NT2/D1 (cell line): ENCODE data around the gene SLC25A34.

Experiments
- DNase-seq: peaks from one replicate; pipeline ENCODE4 v3.0.0-alpha.2; 2011; ENCODE audit warnings: low read depth, low spot score
- H3K27me3 ChIP-seq: 2 replicates; pipeline ENCODE4 v1.6.0; 2011; ENCODE audit warnings: mild to moderate bottlenecking; ENCODE audit not compliant: insufficient read length, insufficient read depth
- H3K36me3 ChIP-seq: 2 replicates; pipeline ENCODE4 v1.6.1; 2011; ENCODE audit warnings: mild to moderate bottlenecking, low read length, mixed read lengths; ENCODE audit not compliant: insufficient read depth, insufficient read length
- H3K4me1 ChIP-seq: 2 replicates; pipeline ENCODE4 v1.5.1; 2011; ENCODE audit not compliant: insufficient read depth, insufficient read length
- H3K4me3 ChIP-seq: 2 replicates; pipeline ENCODE4 v1.5.1; 2011; ENCODE audit warnings: low read depth; ENCODE audit not compliant: insufficient read length
- H3K9ac ChIP-seq: 2 replicates; pipeline ENCODE4 v1.6.0; 2011; ENCODE audit warnings: low read depth; ENCODE audit not compliant: insufficient read length
- H3K9me3 ChIP-seq: 2 replicates; pipeline ENCODE4 v1.5.1; 2011; ENCODE audit warnings: mild to moderate bottlenecking, low read length; ENCODE audit not compliant: insufficient read depth
- SUZ12 ChIP-seq: IDR thresholded peaks from 2 replicates; pipeline ENCODE4 v1.6.1; 2011; ENCODE audit not compliant: insufficient read length, insufficient read depth; ENCODE audit errors: extremely low read depth
- YY1 ChIP-seq: IDR thresholded peaks from 2 replicates; pipeline ENCODE4 v1.6.1; 2011; ENCODE audit not compliant: insufficient read length, insufficient read depth
- ZNF274 ChIP-seq: IDR thresholded peaks from 2 replicates; pipeline ENCODE4 v1.6.1; 2011; ENCODE audit warnings: mild to moderate bottlenecking, low read depth, low read length

Gene SLC25A34

GRCh38 chr1:15724949-15725880 is 10.8 kb upstream of the SLC25A34 start:
- H3K9me3 ChIP-seq: no peaks in the 10 kb centered on the region
- TF ChIP-seq YY1: no peak
- TF ChIP-seq ZNF274: no peak
- no peak for TF ChIP-seq SUZ12
- no peak overlapping the region for H3K4me3 ChIP-seq
- DNase-seq: no peak
- peaks cover 71% of the 10 kb centered on the region for H3K36me3 ChIP-seq
- no peak overlapping the region for H3K9ac ChIP-seq
- H3K4me1 ChIP-seq: peaks cover 6% of the 10 kb centered on the region
- H3K27me3 ChIP-seq: no peaks in the 10 kb centered on the region

- H3K27me3 ChIP-seq: no peaks in the 10 kb centered on the region
- DNase-seq: no peak
- no peak overlapping the region for H3K4me3 ChIP-seq
- peaks cover 71% of the 10 kb centered on the region for H3K36me3 ChIP-seq
- no peak overlapping the region for H3K9ac ChIP-seq
- no peak for TF ChIP-seq SUZ12
- H3K9me3 ChIP-seq: no peaks in the 10 kb centered on the region
- peaks cover 6% of the 10 kb centered on the region for H3K4me1 ChIP-seq
Observed at GRCh38 chr1:15726508-15726907, 9.6 kb upstream of the SLC25A34 start.

- Histone ChIP-seq H3K9me3 (no peaks in the 10 kb centered on the region), H3K4me1 (peaks cover 10% of the 10 kb centered on the region), H3K9ac (no peak overlapping the region), H3K36me3 (peaks cover 74% of the 10 kb centered on the region), H3K4me3 (no peak overlapping the region), H3K27me3 (no peaks in the 10 kb centered on the region)
- no peak for TF ChIP-seq SUZ12
- no peak for TF ChIP-seq YY1
- TF ChIP-seq ZNF274: no peak
- DNase-seq: no peak
Observed at GRCh38 chr1:15727021-15727420, 9.0 kb upstream of the SLC25A34 start.

DNA sequence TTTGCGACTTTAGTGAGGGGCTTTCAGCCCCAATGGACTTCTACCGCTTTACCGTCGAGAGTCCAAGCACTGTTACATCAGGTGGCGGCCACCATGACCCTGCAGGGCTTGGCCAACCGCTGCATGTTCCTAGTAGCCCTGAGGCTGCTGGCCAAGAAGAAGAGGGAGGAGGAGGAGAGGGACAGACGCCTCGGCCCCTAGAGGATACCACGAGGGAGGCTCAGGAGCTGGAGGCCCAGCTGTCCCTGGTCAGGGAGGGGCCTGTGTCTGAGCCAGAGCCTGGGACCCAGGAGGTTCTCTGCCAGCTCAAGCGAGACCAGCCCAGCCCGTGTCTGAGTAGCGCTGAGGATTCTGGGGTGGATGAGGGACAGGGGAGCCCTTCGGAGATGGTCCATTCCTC is 8.6 kb upstream of the SLC25A34 start:
- DNase-seq: no peak
- no peak overlapping the region for H3K4me3 ChIP-seq

GRCh38 chr1:15727866-15728534 is 8.1 kb upstream of the SLC25A34 start:
- no peaks in the 10 kb centered on the region for H3K9me3 ChIP-seq
- H3K4me1 ChIP-seq: peaks cover 10% of the 10 kb centered on the region
- no peaks in the 10 kb centered on the region for H3K27me3 ChIP-seq
- H3K9ac ChIP-seq: no peak overlapping the region
- no peak for DNase-seq
- TF ChIP-seq SUZ12: no peak
- TF ChIP-seq ZNF274: no peak
- TF ChIP-seq YY1: no peak
- peaks cover 81% of the 10 kb centered on the region for H3K36me3 ChIP-seq
- no peak overlapping the region for H3K4me3 ChIP-seq

More for the DNA sequence above, 8.6 kb upstream of the SLC25A34 start:
- peaks cover 12% of the 10 kb centered on the region for H3K4me1 ChIP-seq
- no peak overlapping the region for H3K9ac ChIP-seq
- H3K36me3 ChIP-seq: peaks cover 78% of the 10 kb centered on the region
- H3K27me3 ChIP-seq: no peaks in the 10 kb centered on the region
- no peak for TF ChIP-seq ZNF274
- TF ChIP-seq SUZ12: no peak
- H3K9me3 ChIP-seq: no peaks in the 10 kb centered on the region

DNA sequence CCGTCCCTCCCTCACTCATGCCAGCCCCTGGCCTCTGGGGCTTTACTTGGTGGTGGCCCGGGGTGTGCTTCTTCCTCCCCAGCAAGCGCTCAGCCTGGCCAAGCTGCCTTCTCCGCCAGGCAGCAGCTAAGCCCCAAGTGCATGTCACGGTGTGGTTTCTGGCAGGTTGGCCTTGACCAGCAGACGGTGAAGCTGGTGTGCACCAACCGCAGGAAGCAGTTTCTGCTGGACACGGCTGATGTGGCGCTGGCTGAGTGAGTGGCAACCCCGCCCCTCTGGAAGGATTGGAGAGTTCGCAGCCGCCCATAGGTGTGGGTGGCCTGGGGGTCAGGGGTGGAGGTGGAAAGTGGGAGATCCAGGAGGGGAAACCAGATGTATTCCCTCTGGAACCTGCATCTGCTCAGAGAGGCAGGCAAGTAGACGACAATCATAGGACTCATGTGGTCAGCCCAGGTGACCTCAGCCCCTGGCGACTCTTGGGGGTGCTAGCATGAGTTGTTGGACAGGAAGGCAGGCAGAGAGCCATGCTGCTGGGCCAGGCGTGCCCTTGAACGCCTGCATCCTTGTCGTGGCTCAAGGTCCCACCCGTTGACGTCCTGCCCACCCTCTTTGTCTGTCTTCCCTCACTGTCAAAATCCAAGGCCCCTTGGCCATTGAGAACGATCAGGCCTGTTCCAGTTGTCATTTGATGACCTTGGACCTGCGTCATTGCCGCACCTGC is 7.0 kb upstream of the SLC25A34 start:
- Histone ChIP-seq H3K9ac (no peak overlapping the region), H3K4me1 (peaks cover 9% of the 10 kb centered on the region), H3K36me3 (peaks cover 89% of the 10 kb centered on the region), H3K27me3 (no peaks in the 10 kb centered on the region), H3K9me3 (no peaks in the 10 kb centered on the region), H3K4me3 (no peak overlapping the region)
- no peak for DNase-seq
- TF ChIP-seq ZNF274 (no peak), YY1 (no peak), SUZ12 (no peak)

DNA sequence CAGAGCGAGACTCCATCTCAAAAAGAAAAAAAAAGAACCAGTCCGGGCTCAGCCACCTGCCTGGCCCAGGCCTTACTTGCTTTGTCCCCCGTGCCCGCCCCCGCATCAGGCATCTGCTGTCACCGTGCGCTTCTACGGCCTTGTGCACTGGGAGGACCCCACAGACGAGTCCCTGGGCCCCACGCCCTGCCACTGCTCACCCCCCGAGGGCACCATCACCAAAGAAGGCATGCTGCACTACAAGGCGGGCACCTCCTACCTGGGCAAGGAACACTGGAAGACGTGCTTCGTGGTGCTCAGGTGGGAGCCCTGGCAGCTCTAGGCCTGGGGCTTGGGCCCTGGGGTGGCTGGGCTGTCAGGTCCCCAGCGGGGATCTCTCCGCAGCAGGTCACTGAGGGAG is 5.6 kb upstream of the SLC25A34 start:
- peaks cover 94% of the 10 kb centered on the region for H3K36me3 ChIP-seq
- no peak for DNase-seq
- no peaks in the 10 kb centered on the region for H3K27me3 ChIP-seq
- H3K9me3 ChIP-seq: no peaks in the 10 kb centered on the region
- TF ChIP-seq SUZ12 (no peak), YY1 (no peak)
- peaks cover 7% of the 10 kb centered on the region for H3K4me1 ChIP-seq
- H3K4me3 ChIP-seq: no peak overlapping the region
- H3K9ac ChIP-seq: no peak overlapping the region
